Measurements from ENCODE around the gene MYH11.
A peak's percentile ranks its signal among the peaks of the same experiment; 100 is the strongest.

Gene MYH11

GRCh38 chr16:15765880-15766279, 90.9 kb downstream of the MYH11 start:
- H3K4me3 ChIP-seq (ENCODE audit: low read length) = no peak overlapping the region
- peak overlapping the region; percentile 54 for H3K27ac ChIP-seq (ENCODE audit: low read depth, low read length)
- H3K9ac ChIP-seq (ENCODE audit: low read length) = no peak overlapping the region
- no peaks in the 10 kb centered on the region for H3K27me3 ChIP-seq (ENCODE audit: control insufficient read depth, insufficient read depth, low read length)
- H3K36me3 ChIP-seq (ENCODE audit: control insufficient read depth, insufficient read depth, low read length) = peaks cover 15% of the 10 kb centered on the region
- H3K4me1 ChIP-seq (ENCODE audit: control insufficient read depth, insufficient read depth, low read length) = peaks cover 19% of the 10 kb centered on the region

- H3K4me3 ChIP-seq (ENCODE audit: low read length) = no peak overlapping the region
- H3K27ac ChIP-seq (ENCODE audit: low read depth, low read length) = peak overlapping the region; percentile 44
- peaks cover 17% of the 10 kb centered on the region for H3K4me1 ChIP-seq (ENCODE audit: control insufficient read depth, insufficient read depth, low read length)
- no peak overlapping the region for H3K9ac ChIP-seq (ENCODE audit: low read length)
- H3K27me3 ChIP-seq (ENCODE audit: control insufficient read depth, insufficient read depth, low read length) = no peaks in the 10 kb centered on the region
- peaks cover 13% of the 10 kb centered on the region for H3K36me3 ChIP-seq (ENCODE audit: control insufficient read depth, insufficient read depth, low read length)
Observed at GRCh38 chr16:15765116-15765515, 91.7 kb downstream of the MYH11 start.

- H3K27me3 ChIP-seq (ENCODE audit: control insufficient read depth, insufficient read depth, low read length) = no peaks in the 10 kb centered on the region
- H3K9ac ChIP-seq (ENCODE audit: low read length) = no peak overlapping the region
- H3K4me1 ChIP-seq (ENCODE audit: control insufficient read depth, insufficient read depth, low read length) = peaks cover 16% of the 10 kb centered on the region
- peak overlapping the region; percentile 55 for H3K27ac ChIP-seq (ENCODE audit: low read depth, low read length)
- H3K36me3 ChIP-seq (ENCODE audit: control insufficient read depth, insufficient read depth, low read length) = peaks cover 21% of the 10 kb centered on the region
- no peak overlapping the region for H3K4me3 ChIP-seq (ENCODE audit: low read length)
Observed at GRCh38 chr16:15764112-15764511, 92.7 kb downstream of the MYH11 start.

GRCh38 chr16:15760129-15760528, 96.7 kb downstream of the MYH11 start:
- Histone ChIP-seq H3K27me3 (ENCODE audit: control insufficient read depth, insufficient read depth, low read length) (no peaks in the 10 kb centered on the region), H3K9ac (ENCODE audit: low read length) (no peak overlapping the region), H3K36me3 (ENCODE audit: control insufficient read depth, insufficient read depth, low read length) (peaks cover 29% of the 10 kb centered on the region), H3K4me3 (ENCODE audit: low read length) (no peak overlapping the region), H3K4me1 (ENCODE audit: control insufficient read depth, insufficient read depth, low read length) (peaks cover 14% of the 10 kb centered on the region), H3K27ac (ENCODE audit: low read depth, low read length) (no peak overlapping the region)

- no peak overlapping the region for H3K4me3 ChIP-seq (ENCODE audit: low read length)
- H3K27me3 ChIP-seq (ENCODE audit: control insufficient read depth, insufficient read depth, low read length) = no peaks in the 10 kb centered on the region
- H3K4me1 ChIP-seq (ENCODE audit: control insufficient read depth, insufficient read depth, low read length) = peaks cover 8% of the 10 kb centered on the region
- H3K36me3 ChIP-seq (ENCODE audit: control insufficient read depth, insufficient read depth, low read length) = peaks cover 32% of the 10 kb centered on the region
- H3K9ac ChIP-seq (ENCODE audit: low read length) = no peak overlapping the region
- H3K27ac ChIP-seq (ENCODE audit: low read depth, low read length) = peak overlapping the region; percentile 7
Observed at GRCh38 chr16:15759070-15759469, 97.8 kb downstream of the MYH11 start.

- Histone ChIP-seq H3K4me3 (ENCODE audit: low read length) (no peak overlapping the region), H3K36me3 (ENCODE audit: control insufficient read depth, insufficient read depth, low read length) (peaks cover 43% of the 10 kb centered on the region), H3K27ac (ENCODE audit: low read depth, low read length) (no peak overlapping the region), H3K4me1 (ENCODE audit: control insufficient read depth, insufficient read depth, low read length) (peaks cover 6% of the 10 kb centered on the region), H3K27me3 (ENCODE audit: control insufficient read depth, insufficient read depth, low read length) (no peaks in the 10 kb centered on the region), H3K9ac (ENCODE audit: low read length) (no peak overlapping the region)
Observed at GRCh38 chr16:15757630-15758251, 99.1 kb downstream of the MYH11 start.

- peak overlapping the region; percentile 24 for H3K27ac ChIP-seq (ENCODE audit: low read depth, low read length)
- H3K36me3 ChIP-seq (ENCODE audit: control insufficient read depth, insufficient read depth, low read length) = peaks cover 40% of the 10 kb centered on the region
- H3K4me3 ChIP-seq (ENCODE audit: low read length) = no peak overlapping the region
- no peaks in the 10 kb centered on the region for H3K27me3 ChIP-seq (ENCODE audit: control insufficient read depth, insufficient read depth, low read length)
- H3K4me1 ChIP-seq (ENCODE audit: control insufficient read depth, insufficient read depth, low read length) = no peaks in the 10 kb centered on the region
- H3K9ac ChIP-seq (ENCODE audit: low read length) = no peak overlapping the region
Observed at GRCh38 chr16:15757077-15757386, 99.8 kb downstream of the MYH11 start.

GRCh38 chr16:15754821-15755534, 101.8 kb downstream of the MYH11 start:
- Histone ChIP-seq H3K4me1 (ENCODE audit: control insufficient read depth, insufficient read depth, low read length) (no peaks in the 10 kb centered on the region), H3K36me3 (ENCODE audit: control insufficient read depth, insufficient read depth, low read length) (peaks cover 42% of the 10 kb centered on the region), H3K27ac (ENCODE audit: low read depth, low read length) (peak overlapping the region; percentile 66)

GRCh38 chr16:15752717-15753488, 103.9 kb downstream of the MYH11 start:
- Histone ChIP-seq H3K27ac (ENCODE audit: low read depth, low read length) (peak overlapping the region; percentile 50), H3K4me3 (ENCODE audit: low read length) (no peak overlapping the region), H3K9ac (ENCODE audit: low read length) (no peak overlapping the region), H3K36me3 (ENCODE audit: control insufficient read depth, insufficient read depth, low read length) (peaks cover 45% of the 10 kb centered on the region), H3K4me1 (ENCODE audit: control insufficient read depth, insufficient read depth, low read length) (no peaks in the 10 kb centered on the region), H3K27me3 (ENCODE audit: control insufficient read depth, insufficient read depth, low read length) (no peaks in the 10 kb centered on the region)

More at GRCh38 chr16:15754821-15755534, 101.8 kb downstream of the MYH11 start:
- H3K9ac ChIP-seq (ENCODE audit: low read length) = no peak overlapping the region
- no peaks in the 10 kb centered on the region for H3K27me3 ChIP-seq (ENCODE audit: control insufficient read depth, insufficient read depth, low read length)
- H3K4me3 ChIP-seq (ENCODE audit: low read length) = no peak overlapping the region

GRCh38 chr16:15751940-15752339, 104.9 kb downstream of the MYH11 start:
- Histone ChIP-seq H3K4me1 (ENCODE audit: control insufficient read depth, insufficient read depth, low read length) (no peaks in the 10 kb centered on the region), H3K36me3 (ENCODE audit: control insufficient read depth, insufficient read depth, low read length) (peaks cover 50% of the 10 kb centered on the region)

GRCh38 chr16:15749985-15750384, 106.8 kb downstream of the MYH11 start:
- Histone ChIP-seq H3K4me1 (ENCODE audit: control insufficient read depth, insufficient read depth, low read length) (no peaks in the 10 kb centered on the region), H3K9ac (ENCODE audit: low read length) (no peak overlapping the region), H3K4me3 (ENCODE audit: low read length) (no peak overlapping the region), H3K36me3 (ENCODE audit: control insufficient read depth, insufficient read depth, low read length) (peaks cover 49% of the 10 kb centered on the region), H3K27ac (ENCODE audit: low read depth, low read length) (peak overlapping the region; percentile 69), H3K27me3 (ENCODE audit: control insufficient read depth, insufficient read depth, low read length) (no peaks in the 10 kb centered on the region)

More at GRCh38 chr16:15751940-15752339, 104.9 kb downstream of the MYH11 start:
- H3K9ac ChIP-seq (ENCODE audit: low read length) = no peak overlapping the region
- no peak overlapping the region for H3K4me3 ChIP-seq (ENCODE audit: low read length)
- no peaks in the 10 kb centered on the region for H3K27me3 ChIP-seq (ENCODE audit: control insufficient read depth, insufficient read depth, low read length)
- H3K27ac ChIP-seq (ENCODE audit: low read depth, low read length) = peak overlapping the region; percentile 27

- no peak overlapping the region for H3K4me3 ChIP-seq (ENCODE audit: low read length)
- no peaks in the 10 kb centered on the region for H3K27me3 ChIP-seq (ENCODE audit: control insufficient read depth, insufficient read depth, low read length)
- peak overlapping the region; percentile 69 for H3K27ac ChIP-seq (ENCODE audit: low read depth, low read length)
- no peak overlapping the region for H3K9ac ChIP-seq (ENCODE audit: low read length)
- H3K4me1 ChIP-seq (ENCODE audit: control insufficient read depth, insufficient read depth, low read length) = no peaks in the 10 kb centered on the region
- peaks cover 50% of the 10 kb centered on the region for H3K36me3 ChIP-seq (ENCODE audit: control insufficient read depth, insufficient read depth, low read length)
Observed at GRCh38 chr16:15749371-15749770, 107.5 kb downstream of the MYH11 start.

Data from rectal smooth muscle tissue (tissue), 1 donor.